ENCODE measurements around the gene KCTD3.

The KCTD3 gene

DNA sequence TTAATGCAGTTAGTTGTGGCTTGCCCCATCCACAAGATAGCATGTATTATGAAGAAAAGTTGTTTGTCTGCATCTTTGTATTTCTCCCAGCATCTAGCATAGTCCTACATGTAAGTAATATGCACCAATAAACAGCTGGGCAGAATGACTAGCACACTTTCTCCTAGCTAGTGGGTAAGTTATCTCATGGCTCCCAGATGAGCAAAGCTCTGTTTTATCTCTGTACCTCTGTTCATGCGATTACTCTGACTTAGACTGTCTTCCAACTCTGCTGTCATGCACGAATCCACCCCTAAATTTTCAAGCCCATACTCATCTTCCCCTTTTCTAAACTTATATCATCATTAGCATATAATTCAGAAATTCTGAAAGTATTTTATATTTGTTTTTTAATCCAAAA lies 37.5 kb upstream of the KCTD3 start:
- no peak for DNase-seq (ENCODE audit: low read depth in 1 of 2, low spot score in 1 of 2)
- Histone ChIP-seq H3K27ac (replicated peaks) (no peak overlapping the region), H3K27me3 (ENCODE audit: insufficient read depth, poor library complexity, severe bottlenecking) (no peaks in the 10 kb centered on the region), H3K4me3 (replicated peaks; ENCODE audit: insufficient read depth, low read length) (no peak overlapping the region)
- TF ChIP-seq, protein P1, sequence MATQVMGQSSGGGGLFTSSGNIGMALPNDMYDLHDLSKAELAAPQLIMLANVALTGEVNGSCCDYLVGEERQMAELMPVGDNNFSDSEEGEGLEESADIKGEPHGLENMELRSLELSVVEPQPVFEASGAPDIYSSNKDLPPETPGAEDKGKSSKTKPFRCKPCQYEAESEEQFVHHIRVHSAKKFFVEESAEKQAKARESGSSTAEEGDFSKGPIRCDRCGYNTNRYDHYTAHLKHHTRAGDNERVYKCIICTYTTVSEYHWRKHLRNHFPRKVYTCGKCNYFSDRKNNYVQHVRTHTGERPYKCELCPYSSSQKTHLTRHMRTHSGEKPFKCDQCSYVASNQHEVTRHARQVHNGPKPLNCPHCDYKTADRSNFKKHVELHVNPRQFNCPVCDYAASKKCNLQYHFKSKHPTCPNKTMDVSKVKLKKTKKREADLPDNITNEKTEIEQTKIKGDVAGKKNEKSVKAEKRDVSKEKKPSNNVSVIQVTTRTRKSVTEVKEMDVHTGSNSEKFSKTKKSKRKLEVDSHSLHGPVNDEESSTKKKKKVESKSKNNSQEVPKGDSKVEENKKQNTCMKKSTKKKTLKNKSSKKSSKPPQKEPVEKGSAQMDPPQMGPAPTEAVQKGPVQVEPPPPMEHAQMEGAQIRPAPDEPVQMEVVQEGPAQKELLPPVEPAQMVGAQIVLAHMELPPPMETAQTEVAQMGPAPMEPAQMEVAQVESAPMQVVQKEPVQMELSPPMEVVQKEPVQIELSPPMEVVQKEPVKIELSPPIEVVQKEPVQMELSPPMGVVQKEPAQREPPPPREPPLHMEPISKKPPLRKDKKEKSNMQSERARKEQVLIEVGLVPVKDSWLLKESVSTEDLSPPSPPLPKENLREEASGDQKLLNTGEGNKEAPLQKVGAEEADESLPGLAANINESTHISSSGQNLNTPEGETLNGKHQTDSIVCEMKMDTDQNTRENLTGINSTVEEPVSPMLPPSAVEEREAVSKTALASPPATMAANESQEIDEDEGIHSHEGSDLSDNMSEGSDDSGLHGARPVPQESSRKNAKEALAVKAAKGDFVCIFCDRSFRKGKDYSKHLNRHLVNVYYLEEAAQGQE (IDR thresholded peaks at IDR 0.05; ENCODE audit: insufficient replicate concordance, low read depth), result no peak
- TF ChIP-seq SPI1 (IDR thresholded peaks at IDR 0.05; ENCODE audit: borderline replicate concordance, low read depth) (no peak), GABPA (IDR thresholded peaks at IDR 0.05; ENCODE audit: low read depth) (no peak), POLR2AphosphoS5 (IDR thresholded peaks at IDR 0.05; ENCODE audit: low read depth) (no peak)
- TF ChIP-seq, protein P2, sequence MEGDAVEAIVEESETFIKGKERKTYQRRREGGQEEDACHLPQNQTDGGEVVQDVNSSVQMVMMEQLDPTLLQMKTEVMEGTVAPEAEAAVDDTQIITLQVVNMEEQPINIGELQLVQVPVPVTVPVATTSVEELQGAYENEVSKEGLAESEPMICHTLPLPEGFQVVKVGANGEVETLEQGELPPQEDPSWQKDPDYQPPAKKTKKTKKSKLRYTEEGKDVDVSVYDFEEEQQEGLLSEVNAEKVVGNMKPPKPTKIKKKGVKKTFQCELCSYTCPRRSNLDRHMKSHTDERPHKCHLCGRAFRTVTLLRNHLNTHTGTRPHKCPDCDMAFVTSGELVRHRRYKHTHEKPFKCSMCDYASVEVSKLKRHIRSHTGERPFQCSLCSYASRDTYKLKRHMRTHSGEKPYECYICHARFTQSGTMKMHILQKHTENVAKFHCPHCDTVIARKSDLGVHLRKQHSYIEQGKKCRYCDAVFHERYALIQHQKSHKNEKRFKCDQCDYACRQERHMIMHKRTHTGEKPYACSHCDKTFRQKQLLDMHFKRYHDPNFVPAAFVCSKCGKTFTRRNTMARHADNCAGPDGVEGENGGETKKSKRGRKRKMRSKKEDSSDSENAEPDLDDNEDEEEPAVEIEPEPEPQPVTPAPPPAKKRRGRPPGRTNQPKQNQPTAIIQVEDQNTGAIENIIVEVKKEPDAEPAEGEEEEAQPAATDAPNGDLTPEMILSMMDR (IDR thresholded peaks at IDR 0.05; ENCODE audit: insufficient read depth, low read length), result no peak

DNA sequence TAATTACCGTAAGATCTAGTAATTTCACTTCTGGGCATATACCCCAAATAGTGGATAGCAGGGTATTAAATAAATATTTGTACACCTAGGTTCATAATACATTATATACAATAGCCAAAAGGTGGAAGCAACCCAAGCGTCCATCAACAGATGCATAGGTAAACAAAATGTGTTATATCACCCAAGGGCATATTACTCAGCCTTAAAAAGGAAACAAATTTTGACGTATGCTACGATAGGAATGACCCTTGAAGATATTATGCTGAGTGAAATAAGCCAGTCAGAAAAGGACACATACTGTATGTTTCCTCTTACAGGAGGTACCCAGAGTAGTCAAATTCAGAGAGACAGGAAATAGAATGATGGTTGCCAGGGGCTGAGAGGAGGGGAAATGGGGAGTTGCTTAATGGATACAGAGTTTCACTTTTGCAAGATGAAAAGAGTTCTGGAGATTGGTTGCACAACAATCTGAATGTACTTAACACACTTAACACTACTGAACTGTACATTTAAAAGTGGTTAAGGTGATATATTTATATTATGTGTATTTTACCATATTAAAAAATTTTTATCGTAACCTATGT lies 36.6 kb upstream of the KCTD3 start:
- Histone ChIP-seq H3K4me3 (replicated peaks; ENCODE audit: insufficient read depth, low read length) (no peak overlapping the region), H3K27ac (replicated peaks) (no peak overlapping the region), H3K27me3 (ENCODE audit: insufficient read depth, poor library complexity, severe bottlenecking) (no peaks in the 10 kb centered on the region)
- peak; percentile 10 to 52 for DNase-seq (ENCODE audit: low read depth in 1 of 2, low spot score in 1 of 2)
- TF ChIP-seq POLR2AphosphoS5 (IDR thresholded peaks at IDR 0.05; ENCODE audit: low read depth) (no peak), SPI1 (IDR thresholded peaks at IDR 0.05; ENCODE audit: borderline replicate concordance, low read depth) (no peak), GABPA (IDR thresholded peaks at IDR 0.05; ENCODE audit: low read depth) (no peak)
- TF ChIP-seq, protein P1 (IDR thresholded peaks at IDR 0.05; ENCODE audit: insufficient replicate concordance, low read depth), result no peak
- TF ChIP-seq, protein P2 (IDR thresholded peaks at IDR 0.05; ENCODE audit: insufficient read depth, low read length), result no peak

DNA sequence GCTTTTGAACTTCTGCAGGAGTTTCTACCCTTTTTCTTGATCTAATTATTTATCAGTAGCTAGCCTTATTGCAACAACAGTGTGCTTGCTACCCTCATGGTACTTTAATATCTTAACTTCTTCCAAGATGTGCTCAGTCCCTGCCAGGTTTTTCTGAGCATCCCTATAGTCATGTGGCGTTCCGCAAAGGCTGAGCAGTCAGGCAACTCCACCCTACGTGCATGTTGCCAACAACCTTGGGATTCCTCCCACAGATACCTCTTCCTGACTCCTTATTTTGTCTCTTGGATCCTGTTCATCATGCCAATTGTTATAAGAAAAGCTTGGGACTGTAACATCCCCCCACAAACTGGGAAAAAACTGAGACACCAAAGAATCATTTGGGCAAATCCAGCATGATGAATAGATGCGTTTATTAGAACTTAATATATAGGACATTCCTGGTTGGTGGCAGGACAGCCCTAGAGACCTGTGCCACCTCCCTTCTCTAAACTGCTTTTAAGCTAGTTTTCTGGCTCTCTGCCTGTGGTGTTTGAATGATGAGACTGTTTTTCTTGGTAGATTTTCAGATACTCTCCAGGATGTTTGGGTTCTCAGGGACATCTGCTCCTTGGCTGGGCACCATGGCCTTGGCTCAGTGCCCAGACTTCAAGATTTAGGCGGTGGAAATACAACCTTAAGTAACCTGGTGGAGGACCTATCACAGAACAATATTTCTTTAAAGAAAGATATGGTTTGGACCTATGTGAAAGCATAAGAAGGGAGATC lies 27.1 kb upstream of the KCTD3 start:
- H3K27ac ChIP-seq (replicated peaks), result no peak overlapping the region
- no peak for DNase-seq (ENCODE audit: low read depth in 1 of 2, low spot score in 1 of 2)
- H3K27me3 ChIP-seq (ENCODE audit: insufficient read depth, poor library complexity, severe bottlenecking), result no peaks in the 10 kb centered on the region
- H3K4me3 ChIP-seq (replicated peaks; ENCODE audit: insufficient read depth, low read length), result no peak overlapping the region
- TF ChIP-seq, protein P1 (IDR thresholded peaks at IDR 0.05; ENCODE audit: insufficient replicate concordance, low read depth), result no peak
- TF ChIP-seq SPI1 (IDR thresholded peaks at IDR 0.05; ENCODE audit: borderline replicate concordance, low read depth) (no peak), POLR2AphosphoS5 (IDR thresholded peaks at IDR 0.05; ENCODE audit: low read depth) (no peak), GABPA (IDR thresholded peaks at IDR 0.05; ENCODE audit: low read depth) (no peak)
- TF ChIP-seq, protein P2 (IDR thresholded peaks at IDR 0.05; ENCODE audit: insufficient read depth, low read length), result no peak

Data from HL-60 (cell line).